ENCODE data around the gene DGKG. TPM values are rescaled to one million over a fixed set of nuclear protein-coding genes. Genes with fewer than 3 reads are reported as not detected.
A peak's percentile ranks its signal among the peaks of the same experiment; 100 is the strongest.

DGKG gene
- total RNA-seq, 6 experiments from 2014 or later: 1.5 to 3.6 (median 2.0) TPM

DNA sequence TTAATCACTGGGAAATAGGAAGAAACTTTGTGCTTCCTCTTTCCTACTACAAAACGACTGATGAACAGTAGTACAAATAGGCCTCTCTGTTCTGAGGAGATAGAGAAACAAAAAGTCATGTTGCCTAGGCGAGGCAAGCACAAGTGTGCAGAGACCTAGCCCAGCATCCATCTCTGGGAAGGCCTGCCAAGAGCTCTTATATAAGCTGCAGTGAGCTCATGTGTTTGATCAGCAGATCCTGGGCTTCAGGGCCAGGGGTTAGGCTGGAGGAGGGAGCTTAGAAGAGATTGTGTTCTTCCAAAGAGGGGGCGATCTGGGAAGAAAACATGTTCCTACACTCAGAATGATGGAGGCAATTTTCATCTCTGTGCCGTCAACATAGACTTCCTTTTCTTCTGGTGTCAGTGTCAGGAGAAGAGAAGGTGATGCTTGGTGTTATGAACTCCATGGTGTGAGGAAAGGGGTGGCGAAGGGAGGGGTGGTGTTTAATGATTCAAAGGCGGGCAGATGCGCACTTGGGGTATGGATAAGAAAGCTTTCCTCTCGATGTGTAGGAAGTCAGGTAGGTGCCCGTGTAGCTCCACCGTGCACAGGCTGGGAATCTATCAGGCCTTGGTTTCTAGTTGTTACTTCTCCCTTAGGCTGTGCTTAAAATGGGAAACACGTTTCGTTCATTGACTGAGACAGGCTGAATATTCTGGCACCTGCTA lies 223.6 kb downstream of the DGKG start:
- intact Hi-C loops (cut with DNase I): no loop called here
- Histone ChIP-seq H3K36me3 (no peaks in the 10 kb centered on the region), H3K4me1 (no peaks in the 10 kb centered on the region), H3K27ac (no peak overlapping the region), H3K9me3 (no peaks in the 10 kb centered on the region), H3K27me3 (no peaks in the 10 kb centered on the region), H3K4me3 (no peak overlapping the region)
- 63% methylated on average over 11 of the region's 12 CpGs for WGBS (ENCODE audit: insufficient coverage, low coverage, low lambda C conversion rate, missing lambda C conversion rate)
- no peak for TF ChIP-seq POLR2A (IDR thresholded peaks at IDR 0.05)
- TF ChIP-seq, protein P1, sequence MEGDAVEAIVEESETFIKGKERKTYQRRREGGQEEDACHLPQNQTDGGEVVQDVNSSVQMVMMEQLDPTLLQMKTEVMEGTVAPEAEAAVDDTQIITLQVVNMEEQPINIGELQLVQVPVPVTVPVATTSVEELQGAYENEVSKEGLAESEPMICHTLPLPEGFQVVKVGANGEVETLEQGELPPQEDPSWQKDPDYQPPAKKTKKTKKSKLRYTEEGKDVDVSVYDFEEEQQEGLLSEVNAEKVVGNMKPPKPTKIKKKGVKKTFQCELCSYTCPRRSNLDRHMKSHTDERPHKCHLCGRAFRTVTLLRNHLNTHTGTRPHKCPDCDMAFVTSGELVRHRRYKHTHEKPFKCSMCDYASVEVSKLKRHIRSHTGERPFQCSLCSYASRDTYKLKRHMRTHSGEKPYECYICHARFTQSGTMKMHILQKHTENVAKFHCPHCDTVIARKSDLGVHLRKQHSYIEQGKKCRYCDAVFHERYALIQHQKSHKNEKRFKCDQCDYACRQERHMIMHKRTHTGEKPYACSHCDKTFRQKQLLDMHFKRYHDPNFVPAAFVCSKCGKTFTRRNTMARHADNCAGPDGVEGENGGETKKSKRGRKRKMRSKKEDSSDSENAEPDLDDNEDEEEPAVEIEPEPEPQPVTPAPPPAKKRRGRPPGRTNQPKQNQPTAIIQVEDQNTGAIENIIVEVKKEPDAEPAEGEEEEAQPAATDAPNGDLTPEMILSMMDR (IDR thresholded peaks at IDR 0.05): no peak
- ATAC-seq: peak in 3 of 4 donors; percentile 30 to 66 (median 36)
- no peak for DNase-seq

DNA sequence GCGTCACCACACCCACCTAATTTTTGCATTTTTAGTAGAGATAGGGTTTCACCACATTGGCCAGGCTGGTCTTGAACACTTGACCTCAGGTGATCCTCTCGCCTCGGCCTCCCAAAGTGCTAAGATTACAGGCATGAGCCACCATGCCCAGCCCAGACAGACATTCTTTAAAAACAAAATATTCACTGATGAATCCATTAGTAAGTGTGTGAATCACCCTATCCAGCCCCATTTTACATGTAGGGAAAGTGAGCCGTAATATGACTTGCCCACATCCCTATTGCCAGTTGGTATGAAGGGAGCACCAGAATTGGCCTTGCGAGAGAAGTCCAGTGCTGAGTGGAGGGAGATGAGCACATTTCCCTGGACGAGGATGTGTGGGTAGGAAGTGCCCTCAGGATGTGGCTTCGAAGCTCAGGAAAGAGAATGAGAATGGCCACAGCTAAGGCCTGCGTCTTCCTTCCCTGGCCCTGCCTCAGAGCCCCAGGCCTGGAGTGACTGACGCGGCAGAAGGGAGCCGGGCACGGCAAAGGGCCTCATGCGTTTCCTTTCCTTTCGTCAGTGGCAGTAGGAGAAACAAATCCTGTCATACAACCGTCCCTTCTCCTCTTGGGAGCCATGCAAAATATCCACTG lies 224.9 kb downstream of the DGKG start:
- H3K4me3 ChIP-seq: no peak overlapping the region
- H3K4me1 ChIP-seq: no peaks in the 10 kb centered on the region
- DNase-seq: no peak
- intact Hi-C loops (cut with DNase I): no loop called here
- H3K9me3 ChIP-seq: no peaks in the 10 kb centered on the region
- peak in 2 of 4 donors; percentile 20 to 51 for ATAC-seq
- H3K27me3 ChIP-seq: no peaks in the 10 kb centered on the region
- no peak for TF ChIP-seq POLR2A (IDR thresholded peaks at IDR 0.05)
- TF ChIP-seq, protein P1 (IDR thresholded peaks at IDR 0.05): no peak
- 60% methylated on average over 3 of the region's 15 CpGs for WGBS (ENCODE audit: insufficient coverage, low coverage, low lambda C conversion rate, missing lambda C conversion rate)
- H3K36me3 ChIP-seq: no peaks in the 10 kb centered on the region
- no peak overlapping the region for H3K27ac ChIP-seq

DNA sequence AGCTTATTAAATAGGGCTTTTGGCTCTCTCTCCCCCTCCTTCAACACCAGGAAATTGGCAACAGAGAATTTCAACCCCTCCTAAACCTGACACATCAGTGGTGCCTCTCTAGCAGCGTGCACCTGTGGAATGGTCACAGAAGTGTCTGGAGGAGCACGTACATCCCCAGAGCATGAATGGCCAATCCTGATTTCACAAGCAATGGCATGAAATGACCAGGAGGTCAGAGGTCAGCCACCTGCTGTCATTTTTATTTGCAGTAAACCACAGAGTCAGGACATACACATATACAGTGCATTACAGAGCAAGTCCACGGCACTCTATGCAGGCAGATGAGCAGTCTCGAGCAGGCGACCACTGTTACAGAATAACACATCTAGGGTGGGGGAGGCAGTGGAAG lies 228.1 kb downstream of the DGKG start:
- Histone ChIP-seq H3K36me3 (no peaks in the 10 kb centered on the region), H3K4me3 (no peak overlapping the region), H3K4me1 (no peaks in the 10 kb centered on the region), H3K9me3 (no peaks in the 10 kb centered on the region), H3K27me3 (no peaks in the 10 kb centered on the region), H3K27ac (no peak overlapping the region)
- TF ChIP-seq, protein P1 (IDR thresholded peaks at IDR 0.05): no peak
- TF ChIP-seq POLR2A (IDR thresholded peaks at IDR 0.05): no peak
- no peak for DNase-seq
- intact Hi-C loops (cut with DNase I): no loop called here
- 78% methylated on average over 4 of the region's 5 CpGs for WGBS (ENCODE audit: insufficient coverage, low coverage, low lambda C conversion rate, missing lambda C conversion rate)
- no peak for ATAC-seq

DNA sequence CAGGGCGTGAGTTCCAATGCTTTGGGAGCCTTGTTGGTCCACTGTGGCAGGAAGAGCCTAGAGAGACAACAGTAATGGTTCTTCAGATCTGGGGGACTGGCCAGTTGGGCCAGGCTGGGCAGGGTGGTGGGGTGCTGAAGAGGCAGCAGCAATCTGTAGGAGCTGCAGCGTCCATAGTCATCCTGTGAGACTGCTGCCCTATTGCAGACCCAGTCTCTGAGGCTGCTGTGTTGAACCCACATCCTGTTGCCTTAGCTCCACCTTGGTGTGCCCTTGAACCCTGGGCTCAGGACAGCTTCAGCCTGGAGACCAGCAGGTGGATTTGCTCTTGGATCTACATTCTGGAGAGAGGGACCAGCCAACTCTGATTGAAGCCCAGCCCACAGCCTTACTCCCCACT lies 229.5 kb downstream of the DGKG start:
- ATAC-seq: peak in 1 of 4 donors; percentile 18
- 88% methylated on average over 1 of the region's 2 CpGs for WGBS (ENCODE audit: insufficient coverage, low coverage, low lambda C conversion rate, missing lambda C conversion rate)
- TF ChIP-seq POLR2A (IDR thresholded peaks at IDR 0.05): no peak
- TF ChIP-seq, protein P1 (IDR thresholded peaks at IDR 0.05): no peak

More for the DNA sequence above, 229.5 kb downstream of the DGKG start:
- no peak overlapping the region for H3K4me3 ChIP-seq
- H3K27me3 ChIP-seq: no peaks in the 10 kb centered on the region
- no peak overlapping the region for H3K27ac ChIP-seq
- intact Hi-C loops (cut with DNase I): no loop called here
- no peaks in the 10 kb centered on the region for H3K4me1 ChIP-seq
- H3K9me3 ChIP-seq: no peaks in the 10 kb centered on the region
- H3K36me3 ChIP-seq: no peaks in the 10 kb centered on the region
- DNase-seq: no peak

Measured in right lobe of liver (tissue), 6 donors.